AG04449 (cell line): ENCODE measurements around the gene TMEM178B.

ENCODE experiments used
- CTCF ChIA-PET: fragments of 350-600 bp; formaldehyde crosslinking; extraction: SDS; loops from one replicate; lab custom pipeline; 2021; ENCODE audit warnings: antibody characterized with exemption; lab: Yijun Ruan, JAX
- POLR2A ChIA-PET: fragments of 400-600, 350-600 bp; formaldehyde crosslinking; extraction: SDS; loops from one replicate; lab custom pipeline; 2020; ENCODE audit warnings: antibody characterized with exemption, inconsistent platforms; lab: Yijun Ruan, JAX
- DNase-seq: peaks from one replicate; pipeline ENCODE4 v3.0.0-alpha.2; 2010; ENCODE audit warnings: low read depth, low spot score
- H3K4me3 ChIP-seq: 2 replicates; pipeline ENCODE4 v1.5.1; 2011; ENCODE audit warnings: low read depth, mild to moderate bottlenecking, control low read depth, low read length
- TF ChIP-seq, protein P1 (sequence below): IDR thresholded peaks from one replicate; pipeline ENCODE4 v1.5.1; 2011; ENCODE audit warnings: mild to moderate bottlenecking, moderate library complexity, low read length, control low read depth, inconsistent platforms; ENCODE audit not compliant: insufficient read depth; ENCODE audit errors: missing control alignments

The TMEM178B gene

DNA sequence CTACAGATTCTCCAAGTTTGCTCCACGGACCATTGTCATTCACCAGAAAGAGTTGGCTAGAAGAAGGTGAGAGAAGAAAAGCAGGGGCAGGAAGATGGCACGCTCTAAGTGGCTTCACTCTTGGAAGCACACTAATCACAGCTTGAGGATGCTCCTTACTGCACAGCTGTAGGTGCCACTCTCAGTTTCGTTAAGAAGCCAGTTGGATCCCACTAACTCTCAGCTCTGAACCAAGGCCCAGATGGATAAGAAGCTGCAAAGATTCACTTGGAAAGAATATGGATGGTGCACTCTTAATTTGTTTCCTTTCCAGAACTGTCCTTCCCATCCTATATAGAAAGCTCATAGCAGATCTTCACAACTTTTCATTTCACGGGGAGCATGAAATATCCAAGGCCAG, 382.8 kb downstream of the TMEM178B start:
- ChIA-PET POLR2A (no interaction called here), CTCF (no interaction called here)
- H3K4me3 ChIP-seq: no peak overlapping the region
- TF ChIP-seq, protein P1, sequence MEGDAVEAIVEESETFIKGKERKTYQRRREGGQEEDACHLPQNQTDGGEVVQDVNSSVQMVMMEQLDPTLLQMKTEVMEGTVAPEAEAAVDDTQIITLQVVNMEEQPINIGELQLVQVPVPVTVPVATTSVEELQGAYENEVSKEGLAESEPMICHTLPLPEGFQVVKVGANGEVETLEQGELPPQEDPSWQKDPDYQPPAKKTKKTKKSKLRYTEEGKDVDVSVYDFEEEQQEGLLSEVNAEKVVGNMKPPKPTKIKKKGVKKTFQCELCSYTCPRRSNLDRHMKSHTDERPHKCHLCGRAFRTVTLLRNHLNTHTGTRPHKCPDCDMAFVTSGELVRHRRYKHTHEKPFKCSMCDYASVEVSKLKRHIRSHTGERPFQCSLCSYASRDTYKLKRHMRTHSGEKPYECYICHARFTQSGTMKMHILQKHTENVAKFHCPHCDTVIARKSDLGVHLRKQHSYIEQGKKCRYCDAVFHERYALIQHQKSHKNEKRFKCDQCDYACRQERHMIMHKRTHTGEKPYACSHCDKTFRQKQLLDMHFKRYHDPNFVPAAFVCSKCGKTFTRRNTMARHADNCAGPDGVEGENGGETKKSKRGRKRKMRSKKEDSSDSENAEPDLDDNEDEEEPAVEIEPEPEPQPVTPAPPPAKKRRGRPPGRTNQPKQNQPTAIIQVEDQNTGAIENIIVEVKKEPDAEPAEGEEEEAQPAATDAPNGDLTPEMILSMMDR: no peak
- no peak for DNase-seq

GRCh38 chr7:141460781-141461715, 387.2 kb downstream of the TMEM178B start:
- H3K4me3 ChIP-seq: no peak overlapping the region
- CTCF ChIA-PET: interaction anchor here (0.6 kb wide), 1 partner anchor 885 kb away, joined by 3 read pairs; no protein-coding TSS in a partner anchor
- TF ChIP-seq, protein P1: no peak
- POLR2A ChIA-PET: no interaction called here
- DNase-seq: no peak

- POLR2A ChIA-PET: no interaction called here
- DNase-seq: no peak
- no peak overlapping the region for H3K4me3 ChIP-seq
- TF ChIP-seq, protein P1: no peak
- CTCF ChIA-PET: no interaction called here
These were observed 388.1 kb downstream of the TMEM178B start for GRCh38 chr7:141461924-141462323.

GRCh38 chr7:141462958-141463357, 389.1 kb downstream of the TMEM178B start:
- no peak for DNase-seq
- TF ChIP-seq, protein P1: no peak
- H3K4me3 ChIP-seq: no peak overlapping the region
- ChIA-PET CTCF (no interaction called here), POLR2A (no interaction called here)

DNA sequence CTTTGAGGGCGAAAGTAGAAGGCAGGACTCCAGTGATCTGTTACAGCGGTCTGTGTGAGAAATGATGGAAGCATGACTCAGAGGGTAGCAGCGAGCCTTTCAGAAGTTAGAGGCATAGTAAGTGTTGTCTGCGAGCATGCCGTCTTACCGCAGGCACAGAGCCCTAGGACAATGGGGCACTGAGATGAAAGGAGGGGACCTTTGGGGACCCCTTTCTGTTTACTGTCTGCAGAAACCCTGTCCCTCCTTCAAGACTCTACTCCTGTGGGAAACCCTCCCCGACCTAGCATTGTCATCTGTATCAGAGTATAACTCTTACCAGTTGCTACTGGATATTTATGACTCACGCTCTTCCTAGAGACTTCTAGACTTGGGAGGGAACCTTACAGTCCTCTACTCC, 390.1 kb downstream of the TMEM178B start:
- DNase-seq: no peak
- no peak overlapping the region for H3K4me3 ChIP-seq
- POLR2A ChIA-PET: no interaction called here
- TF ChIP-seq, protein P1: no peak
- CTCF ChIA-PET: no interaction called here

GRCh38 chr7:141464551-141464950, 390.7 kb downstream of the TMEM178B start:
- CTCF ChIA-PET: no interaction called here
- DNase-seq: no peak
- TF ChIP-seq, protein P1: no peak
- POLR2A ChIA-PET: no interaction called here
- no peak overlapping the region for H3K4me3 ChIP-seq
